Measurements from ENCODE around the gene AGBL3. TPM values are rescaled to one million over a fixed set of nuclear protein-coding genes. Genes with fewer than 3 reads are reported as not detected.

Gene AGBL3
- 0.73 and 1.3 TPM in 2 replicates for total RNA-seq

DNA sequence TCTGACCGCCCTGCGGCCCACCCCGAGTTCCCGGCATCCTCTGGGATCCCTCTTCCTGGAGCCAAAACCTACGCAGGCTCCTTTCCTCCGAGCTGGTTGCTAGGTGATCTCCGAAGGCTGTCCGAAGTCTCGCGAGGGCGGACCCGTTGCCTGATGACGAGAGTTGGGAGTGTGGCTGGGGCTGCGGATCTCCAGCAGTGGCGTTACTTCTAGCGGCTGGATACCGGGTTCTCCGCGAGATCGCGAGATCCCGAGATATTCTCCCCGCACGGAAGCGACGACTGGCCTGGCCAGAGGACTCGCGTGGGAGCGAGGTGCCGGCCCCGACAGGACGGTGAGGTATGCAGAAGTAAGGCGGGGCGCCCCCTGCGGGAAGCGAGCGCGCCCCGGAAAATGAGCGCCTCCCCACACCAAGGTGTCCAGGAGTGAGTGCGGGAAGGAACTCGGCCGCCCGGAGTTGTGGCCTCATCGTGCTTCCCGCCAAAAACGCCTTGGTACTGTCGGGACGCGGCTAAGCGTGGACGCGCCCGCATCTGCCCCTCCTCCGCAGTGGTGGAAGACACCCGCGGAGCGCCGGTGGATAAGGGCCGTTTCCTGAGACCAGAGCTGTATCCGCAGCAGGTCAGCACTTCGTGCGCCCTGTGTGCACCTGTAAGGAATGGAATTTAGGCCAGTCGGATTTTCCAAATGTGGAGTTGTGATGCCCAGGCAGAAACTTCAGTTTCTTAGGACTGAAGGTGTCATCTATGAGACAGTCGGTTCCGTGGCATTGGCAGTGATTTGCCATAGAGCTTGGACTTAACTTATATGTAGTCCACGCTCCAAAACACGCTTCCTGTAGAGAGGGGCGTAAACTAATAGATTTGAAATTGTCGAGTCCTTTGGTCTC is at the start of gene AGBL3:
Gene AGBL3 (plus strand): TSS at position 146 of the 889 bp plus-strand sequence. CDS start 1,426 bp downstream, outside the sequence.

GRCh38 chr7:135147899-135148721 is 161.8 kb downstream of the AGBL3 start, which contains the start of gene TMEM140:
Gene TMEM140 (plus strand): TSS chr7:135148072. CDS start chr7:135164442, 16,370 bp downstream.

GRCh38 chr7:135170274-135170997 is 184.1 kb downstream of the AGBL3 start, which contains the start of gene CYREN:
Gene CYREN (minus strand): TSS chr7:135170707. CDS start chr7:135168922, 1,785 bp downstream.

Other genes with a start within 250 kb of the AGBL3 start
- 799 and 992 TPM in 2 replicates for gene CALD1, start 206.9 kb upstream of the AGBL3 start, total RNA-seq
- gene TMEM140, start 161.6 kb downstream of the AGBL3 start, total RNA-seq, result 3.1 and 4.7 TPM in 2 replicates
- 39.0 and 48.7 TPM in 2 replicates for gene CYREN, start 184.2 kb downstream of the AGBL3 start, total RNA-seq
- 9.0 and 20.9 TPM in 2 replicates for gene WDR91, start 225.0 kb downstream of the AGBL3 start, total RNA-seq
- gene STRA8, start 247.3 kb downstream of the AGBL3 start, total RNA-seq, result not detected in 2 replicates

Data from hair follicle dermal papilla cell (primary cell).